MM.1S (cell line): ENCODE measurements around the gene ENKD1.

Experiments
- EZH2phosphoT487 ChIP-seq: fragments of 300-600 bp; sonication (generic); IDR thresholded peaks from 2 replicates; pipeline ENCODE4 v1.6.1; 2018; ENCODE audit warnings: antibody characterized with exemption, low read length
- TF ChIP-seq, protein P1 (sequence below): fragments of 300-600 bp; sonication (generic); IDR thresholded peaks from 2 replicates; pipeline ENCODE4 v1.5.1; 2016; ENCODE audit warnings: antibody characterized with exemption, low read length, mixed read lengths

DNA sequence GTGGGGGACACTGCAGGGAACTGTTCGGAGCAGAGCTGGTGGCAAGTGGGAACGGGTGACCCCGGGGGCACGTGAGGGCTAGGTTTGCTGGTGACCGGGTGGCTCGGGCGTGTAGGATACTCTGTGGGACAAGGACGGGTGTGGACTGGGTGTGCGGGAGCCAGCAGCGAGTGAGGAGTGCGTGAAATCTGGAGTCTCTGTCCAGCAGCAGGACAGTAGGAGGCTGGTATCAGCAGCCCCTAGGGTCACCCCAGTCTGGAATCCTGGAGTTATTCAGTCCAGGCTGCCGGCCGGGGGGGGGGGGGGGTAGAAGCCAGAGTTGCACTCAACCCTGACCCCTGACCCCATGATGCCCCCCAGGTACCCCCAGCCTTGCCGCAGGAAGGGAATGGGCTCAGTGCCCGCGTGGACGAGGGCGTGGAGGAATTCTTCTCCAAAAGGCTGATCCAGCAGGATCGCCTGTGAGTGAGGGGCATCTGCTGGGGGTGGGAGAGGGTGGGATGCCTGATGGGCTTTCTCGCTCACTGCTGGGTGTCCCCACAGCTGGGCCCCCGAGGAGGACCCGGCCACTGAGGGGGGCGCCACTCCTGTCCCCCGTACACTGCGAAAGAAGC, 12.7 kb downstream of the ENKD1 start:
- TF ChIP-seq, protein P1, sequence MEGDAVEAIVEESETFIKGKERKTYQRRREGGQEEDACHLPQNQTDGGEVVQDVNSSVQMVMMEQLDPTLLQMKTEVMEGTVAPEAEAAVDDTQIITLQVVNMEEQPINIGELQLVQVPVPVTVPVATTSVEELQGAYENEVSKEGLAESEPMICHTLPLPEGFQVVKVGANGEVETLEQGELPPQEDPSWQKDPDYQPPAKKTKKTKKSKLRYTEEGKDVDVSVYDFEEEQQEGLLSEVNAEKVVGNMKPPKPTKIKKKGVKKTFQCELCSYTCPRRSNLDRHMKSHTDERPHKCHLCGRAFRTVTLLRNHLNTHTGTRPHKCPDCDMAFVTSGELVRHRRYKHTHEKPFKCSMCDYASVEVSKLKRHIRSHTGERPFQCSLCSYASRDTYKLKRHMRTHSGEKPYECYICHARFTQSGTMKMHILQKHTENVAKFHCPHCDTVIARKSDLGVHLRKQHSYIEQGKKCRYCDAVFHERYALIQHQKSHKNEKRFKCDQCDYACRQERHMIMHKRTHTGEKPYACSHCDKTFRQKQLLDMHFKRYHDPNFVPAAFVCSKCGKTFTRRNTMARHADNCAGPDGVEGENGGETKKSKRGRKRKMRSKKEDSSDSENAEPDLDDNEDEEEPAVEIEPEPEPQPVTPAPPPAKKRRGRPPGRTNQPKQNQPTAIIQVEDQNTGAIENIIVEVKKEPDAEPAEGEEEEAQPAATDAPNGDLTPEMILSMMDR, result no peak
- no peak for TF ChIP-seq EZH2phosphoT487
